Loucy (cell line): ENCODE results near the gene TSPAN4.

ENCODE experiments used
- H2AFZ ChIP-seq: fragments of 200-600 bp; sonication (generic); 2 replicates; pipeline ENCODE4 v1.6.0; 2016; ENCODE audit warnings: antibody characterized with exemption, mild to moderate bottlenecking, low read length, moderate library complexity
- H3F3A ChIP-seq: fragments of 200-600 bp; 2 replicates; pipeline ENCODE4 v1.6.0; 2016; ENCODE audit warnings: antibody characterized with exemption, low read depth, mild to moderate bottlenecking
- H3K27me3 ChIP-seq: fragments of 200-600 bp; sonication (generic); 2 replicates; pipeline ENCODE4 v1.6.1; 2014; ENCODE audit warnings: low read length, mild to moderate bottlenecking; ENCODE audit not compliant: insufficient read depth, poor library complexity, severe bottlenecking
- H3K36me3 ChIP-seq: fragments of 200-600 bp; sonication (generic); 2 replicates; pipeline ENCODE4 v1.6.1; 2016; ENCODE audit warnings: low read length; ENCODE audit not compliant: insufficient read depth
- H3K4me1 ChIP-seq: fragments of 200-600 bp; sonication (generic); 2 replicates; pipeline ENCODE4 v1.5.1; 2014; ENCODE audit warnings: low read length, mild to moderate bottlenecking; ENCODE audit not compliant: insufficient read depth, poor library complexity, severe bottlenecking
- H3K4me2 ChIP-seq: fragments of 200-600 bp; sonication (generic); 2 replicates; pipeline ENCODE4 v1.6.0; 2014; ENCODE audit warnings: antibody characterized with exemption, low read length, low read depth, mild to moderate bottlenecking; ENCODE audit not compliant: poor library complexity, severe bottlenecking
- H3K4me3 ChIP-seq: fragments of 200-600 bp; sonication (generic); 2 replicates; pipeline ENCODE4 v1.5.1; 2014; ENCODE audit warnings: low read length, mild to moderate bottlenecking, mixed read lengths; ENCODE audit not compliant: poor library complexity, severe bottlenecking
- H3K79me2 ChIP-seq: fragments of 200-600 bp; sonication (generic); 2 replicates; pipeline ENCODE4 v1.6.1; 2014; ENCODE audit warnings: low read length; ENCODE audit not compliant: insufficient read depth
- H3K9ac ChIP-seq: fragments of 200-600 bp; sonication (generic); 2 replicates; pipeline ENCODE4 v1.6.0; 2014; ENCODE audit warnings: mild to moderate bottlenecking, low read depth, low read length, moderate library complexity; ENCODE audit not compliant: poor library complexity, severe bottlenecking
- H3K9me2 ChIP-seq: fragments of 200-600 bp; sonication (generic); replicated peaks from 2 replicates; pipeline ENCODE4 v1.6.1; 2016; ENCODE audit warnings: low read depth, low read length, mixed read lengths
- H3K9me3 ChIP-seq: fragments of 200-600 bp; sonication (generic); 2 replicates; pipeline ENCODE4 v1.6.1; 2014; ENCODE audit warnings: mild to moderate bottlenecking, antibody characterized with exemption, low read length, low read depth; ENCODE audit not compliant: insufficient read depth
- H4K20me1 ChIP-seq: fragments of 200-600 bp; sonication (generic); 2 replicates; pipeline ENCODE4 v1.6.0; 2014; ENCODE audit warnings: antibody characterized with exemption, low read length, mild to moderate bottlenecking; ENCODE audit not compliant: insufficient read depth, poor library complexity, severe bottlenecking
- CTCF ChIP-seq: fragments of 200-600 bp; sonication (generic); conservative IDR thresholded peaks from 2 replicates; pipeline ENCODE4 v1.5.1; 2014; ENCODE audit warnings: mild to moderate bottlenecking, antibody characterized with exemption, low read length
- EZH2phosphoT487 ChIP-seq: fragments of 200-600 bp; IDR thresholded peaks from 2 replicates; pipeline ENCODE4 v1.6.1; 2018; ENCODE audit warnings: antibody characterized with exemption, mild to moderate bottlenecking, moderate library complexity, borderline replicate concordance

Gene TSPAN4

DNA sequence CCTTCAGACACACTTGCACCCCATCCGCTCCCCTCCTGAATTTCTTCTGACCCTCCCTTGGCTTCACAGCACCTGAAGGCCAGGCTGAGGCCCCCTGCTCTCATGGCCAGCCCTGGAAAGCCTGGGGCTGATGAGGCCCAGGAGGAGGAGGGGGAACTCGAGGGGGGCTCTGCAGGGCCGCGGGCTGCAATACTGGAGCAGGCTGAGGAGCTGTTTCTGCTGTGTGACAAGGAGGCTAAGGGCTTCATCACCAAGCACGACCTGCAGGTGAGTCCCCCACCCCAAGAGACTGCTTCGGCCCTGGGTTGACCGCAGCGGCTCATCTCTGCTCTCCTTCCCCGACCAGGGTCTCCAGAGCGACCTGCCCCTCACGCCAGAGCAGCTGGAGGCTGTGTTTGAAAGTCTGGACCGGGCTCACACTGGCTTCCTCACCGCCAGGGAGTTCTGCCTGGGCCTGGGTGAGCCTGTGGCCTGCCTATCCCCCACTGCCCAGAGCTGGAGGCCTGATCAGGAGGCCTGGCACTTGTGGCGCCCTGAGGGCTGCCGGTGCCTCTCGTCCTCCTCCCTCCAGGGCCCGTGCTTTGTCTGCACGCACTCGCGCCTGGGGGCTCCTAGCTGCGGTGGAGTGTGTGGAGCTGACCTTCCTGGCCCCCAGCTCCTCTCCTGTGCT lies 14.0 kb upstream of the TSPAN4 start:
- Histone ChIP-seq H3K9me3 (no peaks in the 10 kb centered on the region), H2AFZ (no peak overlapping the region), H3F3A (no peaks in the 10 kb centered on the region), H3K9me2 (no peaks in the 10 kb centered on the region), H3K4me3 (peak overlapping the region; percentile 81), H3K4me1 (peaks cover 28% of the 10 kb centered on the region), H3K27me3 (no peaks in the 10 kb centered on the region), H4K20me1 (peaks cover 3% of the 10 kb centered on the region), H3K4me2 (peak overlapping the region; percentile 92), H3K79me2 (peaks cover 9% of the 10 kb centered on the region; the same call in 1 of the 2 replicates), H3K36me3 (no peaks in the 10 kb centered on the region), H3K9ac (peak overlapping the region; percentile 88)
- TF ChIP-seq EZH2phosphoT487 (no peak), CTCF (no peak)

DNA sequence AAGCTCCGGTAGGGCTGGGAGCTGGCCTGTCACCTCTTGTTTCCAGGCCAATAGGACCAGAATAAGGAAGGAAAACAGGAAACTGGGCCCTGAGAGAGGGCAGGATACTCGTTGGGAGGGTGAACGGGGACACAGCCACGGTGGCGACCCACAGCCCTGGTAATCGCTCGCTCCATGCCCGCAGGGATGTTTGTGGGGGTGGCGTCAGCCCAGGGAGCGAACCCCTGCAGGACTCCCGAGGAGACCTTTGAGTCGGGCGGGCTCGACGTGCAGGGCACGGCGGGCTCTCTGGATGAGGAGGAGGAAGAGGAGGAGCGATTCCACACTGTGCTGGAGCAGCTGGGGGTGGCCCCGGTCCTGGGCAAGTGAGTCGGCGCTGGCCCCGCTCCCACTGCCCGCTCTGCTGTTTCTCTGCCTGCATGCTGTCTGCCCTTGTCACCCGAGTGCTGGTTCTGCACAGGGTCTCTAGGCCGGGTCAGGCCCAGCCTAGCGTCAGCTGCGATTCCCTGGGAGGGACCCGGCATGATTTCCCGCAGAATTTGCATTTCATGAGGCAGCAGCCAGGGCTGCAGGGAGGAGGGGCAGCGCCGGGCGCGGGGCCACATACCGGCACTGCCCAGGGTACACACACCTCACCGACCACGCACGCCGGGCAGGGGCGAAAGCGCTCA lies 13.3 kb upstream of the TSPAN4 start:
- H3K36me3 ChIP-seq: no peaks in the 10 kb centered on the region
- H3K9me3 ChIP-seq: no peaks in the 10 kb centered on the region
- no peak overlapping the region for H3K4me2 ChIP-seq
- peaks cover 11% of the 10 kb centered on the region; the same call in 1 of the 2 replicates for H3K79me2 ChIP-seq
- H3K9me2 ChIP-seq: no peaks in the 10 kb centered on the region
- no peaks in the 10 kb centered on the region for H3F3A ChIP-seq
- TF ChIP-seq EZH2phosphoT487 (no peak), CTCF (no peak)
- no peaks in the 10 kb centered on the region for H3K27me3 ChIP-seq
- H3K9ac ChIP-seq: peak overlapping the region; percentile 88
- no peak overlapping the region for H3K4me3 ChIP-seq
- H3K4me1 ChIP-seq: peaks cover 32% of the 10 kb centered on the region
- no peak overlapping the region for H2AFZ ChIP-seq
- H4K20me1 ChIP-seq: peaks cover 3% of the 10 kb centered on the region

DNA sequence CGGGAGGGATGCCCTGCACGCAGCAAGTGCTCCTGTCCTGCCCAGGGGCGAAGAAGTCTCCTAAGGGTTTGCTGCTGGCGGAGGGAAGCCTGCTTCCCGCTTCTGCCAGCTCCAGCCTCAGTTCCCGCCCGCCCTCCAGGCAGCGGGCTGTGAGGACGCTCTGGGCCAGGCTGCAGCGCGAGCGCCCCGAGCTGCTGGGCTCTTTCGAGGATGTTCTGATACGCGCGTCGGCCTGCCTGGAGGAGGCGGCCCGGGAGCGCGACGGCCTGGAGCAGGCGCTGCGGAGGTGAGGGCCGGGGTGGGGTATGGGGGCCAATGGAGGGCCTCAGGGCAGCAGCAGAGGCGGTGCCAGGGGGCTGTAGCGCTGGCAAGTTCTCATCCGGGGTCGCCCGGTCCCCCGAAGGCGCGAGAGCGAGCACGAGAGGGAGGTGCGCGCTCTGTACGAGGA lies 12.8 kb upstream of the TSPAN4 start:
- H3K9me3 ChIP-seq: no peaks in the 10 kb centered on the region
- H3K9ac ChIP-seq: no peak overlapping the region
- H4K20me1 ChIP-seq: peaks cover 3% of the 10 kb centered on the region
- TF ChIP-seq EZH2phosphoT487: no peak
- no peak for TF ChIP-seq CTCF
- H3K4me1 ChIP-seq: peaks cover 38% of the 10 kb centered on the region
- H3K79me2 ChIP-seq: peaks cover 11% of the 10 kb centered on the region; the same call in 1 of the 2 replicates
- no peaks in the 10 kb centered on the region for H3K27me3 ChIP-seq
- H3K36me3 ChIP-seq: no peaks in the 10 kb centered on the region
- H3K4me2 ChIP-seq: no peak overlapping the region
- no peaks in the 10 kb centered on the region for H3F3A ChIP-seq
- H2AFZ ChIP-seq: no peak overlapping the region
- H3K4me3 ChIP-seq: no peak overlapping the region
- H3K9me2 ChIP-seq: no peaks in the 10 kb centered on the region
